Endothelial cell of umbilical vein (primary cell): ENCODE results near the gene LONP1.

Source experiments
- EZH2 ChIP-seq: IDR thresholded peaks from 2 replicates; pipeline ENCODE4 v1.6.1; 2012; ENCODE audit warnings: borderline replicate concordance, low read depth, mild to moderate bottlenecking, moderate library complexity, low read length, inconsistent platforms; ENCODE audit not compliant: severe bottlenecking
- GATA2 ChIP-seq: IDR thresholded peaks from 2 replicates; pipeline ENCODE4 v1.7.0; 2011; ENCODE audit warnings: low read depth, mild to moderate bottlenecking, moderate library complexity, mixed read lengths, low read length; ENCODE audit not compliant: insufficient read length, insufficient read depth
- POLR2A ChIP-seq: IDR thresholded peaks from 2 replicates; pipeline ENCODE4 v1.6.1; 2012; ENCODE audit warnings: low read depth, mild to moderate bottlenecking, control low read depth, low read length
- POLR2AphosphoS5 ChIP-seq: IDR thresholded peaks from 2 replicates; pipeline ENCODE4 v1.6.1; 2012; ENCODE audit warnings: low read depth, mild to moderate bottlenecking, control low read depth, low read length, moderate library complexity; ENCODE audit not compliant: insufficient read depth
- TF ChIP-seq, protein P1 (sequence below), 2 donors: IDR thresholded peaks; 1 replicate in 1 of 2; 2 replicates in 1 of 2; pipeline ENCODE4 v1.5.1; 2011; ENCODE audit warnings: low read length in 2 of 2, mild to moderate bottlenecking in 2 of 2, moderate library complexity in 2 of 2, control low read depth in 1 of 2, inconsistent platforms in 1 of 2, low read depth in 1 of 2; ENCODE audit not compliant: insufficient read depth in 1 of 2; ENCODE audit errors: extremely low read depth in 1 of 2
- TF ChIP-seq, protein P2 (sequence below): IDR thresholded peaks from 2 replicates; pipeline ENCODE4 v1.6.1; 2011; ENCODE audit not compliant: insufficient read depth, insufficient read length

DNA sequence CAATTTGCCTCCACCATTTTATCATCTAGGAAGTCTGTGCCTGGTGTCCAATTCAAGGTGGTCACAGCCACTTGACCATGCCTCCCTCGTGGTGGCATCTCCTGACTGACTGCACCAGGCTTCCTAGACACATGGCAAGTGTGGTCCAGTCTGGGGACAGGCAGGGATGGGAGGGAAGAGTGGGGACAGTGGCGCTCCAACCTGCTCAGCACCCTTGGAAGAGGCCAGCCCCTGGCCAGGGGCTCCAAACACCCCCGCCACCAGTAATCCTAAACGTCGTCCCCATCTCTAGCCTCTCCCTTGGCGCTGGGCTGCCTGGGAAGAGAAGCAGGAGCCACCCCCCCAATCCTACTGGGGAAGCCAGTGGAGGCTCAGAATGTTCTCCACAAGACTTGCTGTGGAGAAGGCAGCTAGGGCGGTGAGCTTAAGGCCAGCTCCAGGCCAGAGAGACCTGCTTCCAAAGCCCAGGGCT is 27.2 kb downstream of the LONP1 start:
- TF ChIP-seq, protein P1, sequence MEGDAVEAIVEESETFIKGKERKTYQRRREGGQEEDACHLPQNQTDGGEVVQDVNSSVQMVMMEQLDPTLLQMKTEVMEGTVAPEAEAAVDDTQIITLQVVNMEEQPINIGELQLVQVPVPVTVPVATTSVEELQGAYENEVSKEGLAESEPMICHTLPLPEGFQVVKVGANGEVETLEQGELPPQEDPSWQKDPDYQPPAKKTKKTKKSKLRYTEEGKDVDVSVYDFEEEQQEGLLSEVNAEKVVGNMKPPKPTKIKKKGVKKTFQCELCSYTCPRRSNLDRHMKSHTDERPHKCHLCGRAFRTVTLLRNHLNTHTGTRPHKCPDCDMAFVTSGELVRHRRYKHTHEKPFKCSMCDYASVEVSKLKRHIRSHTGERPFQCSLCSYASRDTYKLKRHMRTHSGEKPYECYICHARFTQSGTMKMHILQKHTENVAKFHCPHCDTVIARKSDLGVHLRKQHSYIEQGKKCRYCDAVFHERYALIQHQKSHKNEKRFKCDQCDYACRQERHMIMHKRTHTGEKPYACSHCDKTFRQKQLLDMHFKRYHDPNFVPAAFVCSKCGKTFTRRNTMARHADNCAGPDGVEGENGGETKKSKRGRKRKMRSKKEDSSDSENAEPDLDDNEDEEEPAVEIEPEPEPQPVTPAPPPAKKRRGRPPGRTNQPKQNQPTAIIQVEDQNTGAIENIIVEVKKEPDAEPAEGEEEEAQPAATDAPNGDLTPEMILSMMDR (IDR thresholded peaks at IDR 0.05; ENCODE audit: extremely low read depth in 1 of 2, insufficient read depth in 1 of 2, low read depth in 1 of 2, low read length in 2 of 2), result no peak
- TF ChIP-seq, protein P2, sequence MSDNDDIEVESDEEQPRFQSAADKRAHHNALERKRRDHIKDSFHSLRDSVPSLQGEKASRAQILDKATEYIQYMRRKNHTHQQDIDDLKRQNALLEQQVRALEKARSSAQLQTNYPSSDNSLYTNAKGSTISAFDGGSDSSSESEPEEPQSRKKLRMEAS, result no peak
- TF ChIP-seq POLR2AphosphoS5, result peak; percentile 65
- TF ChIP-seq POLR2A, result no peak
- no peak for TF ChIP-seq GATA2
- TF ChIP-seq EZH2, result no peak
